GM10248 (cell line): ENCODE data around the gene DTNB.
A peak's percentile ranks its signal among the peaks of the same experiment; 100 is the strongest.
"Not testable (repeated sequence)": the region's sequence is repeated elsewhere in the genome, so short reads cannot be mapped to it uniquely, and the experiment has no call there.

ENCODE experiments used
- CTCF ChIA-PET: fragments of 300-600 bp; sonication (Branson Sonifier 250); formaldehyde crosslinking; extraction: SDS; loops from one replicate; lab custom pipeline; 2021; ENCODE audit warnings: antibody characterized with exemption; lab: Yijun Ruan, JAX
- POLR2A ChIA-PET: fragments of 350-650 bp; sonication (Branson Sonifier 250); formaldehyde crosslinking; extraction: SDS; loops from one replicate; lab custom pipeline; 2020; ENCODE audit warnings: antibody characterized with exemption; lab: Yijun Ruan, JAX
- DNase-seq: peaks from one replicate; pipeline ENCODE4 v3.0.0; 2012; ENCODE audit errors: extremely low spot score
- TF ChIP-seq, protein P1 (sequence below): IDR thresholded peaks from 2 replicates; pipeline ENCODE4 v1.5.1; 2012; ENCODE audit warnings: mild to moderate bottlenecking, low read depth; ENCODE audit errors: extremely low read depth, missing control alignments, control extremely low read depth

DTNB gene

DNA sequence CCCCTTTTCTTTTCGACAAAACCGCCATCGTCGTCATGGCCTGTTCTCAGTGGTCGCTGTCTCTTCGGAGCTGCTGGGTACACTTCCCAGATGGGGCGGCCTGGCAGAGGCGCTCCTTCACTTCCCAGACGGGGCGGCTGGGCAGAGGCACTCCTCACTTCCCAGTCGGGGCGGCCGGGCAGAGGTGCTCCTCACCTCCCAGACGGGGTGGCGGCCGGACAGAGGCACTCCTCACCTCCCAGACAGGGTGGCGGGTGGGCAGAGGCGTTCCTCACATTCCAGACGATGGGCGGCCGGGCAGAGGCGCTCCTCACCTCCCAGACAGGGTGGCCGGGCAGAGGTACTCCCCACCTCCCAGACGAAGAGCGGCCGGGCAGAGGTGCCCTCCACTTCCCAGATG lies 138.9 kb downstream of the DTNB start:
- CTCF ChIA-PET = interaction anchor here (1.9 kb wide), 1 partner anchor 11 kb away, joined by 4 read pairs; no protein-coding TSS in a partner anchor
- TF ChIP-seq, protein P1, sequence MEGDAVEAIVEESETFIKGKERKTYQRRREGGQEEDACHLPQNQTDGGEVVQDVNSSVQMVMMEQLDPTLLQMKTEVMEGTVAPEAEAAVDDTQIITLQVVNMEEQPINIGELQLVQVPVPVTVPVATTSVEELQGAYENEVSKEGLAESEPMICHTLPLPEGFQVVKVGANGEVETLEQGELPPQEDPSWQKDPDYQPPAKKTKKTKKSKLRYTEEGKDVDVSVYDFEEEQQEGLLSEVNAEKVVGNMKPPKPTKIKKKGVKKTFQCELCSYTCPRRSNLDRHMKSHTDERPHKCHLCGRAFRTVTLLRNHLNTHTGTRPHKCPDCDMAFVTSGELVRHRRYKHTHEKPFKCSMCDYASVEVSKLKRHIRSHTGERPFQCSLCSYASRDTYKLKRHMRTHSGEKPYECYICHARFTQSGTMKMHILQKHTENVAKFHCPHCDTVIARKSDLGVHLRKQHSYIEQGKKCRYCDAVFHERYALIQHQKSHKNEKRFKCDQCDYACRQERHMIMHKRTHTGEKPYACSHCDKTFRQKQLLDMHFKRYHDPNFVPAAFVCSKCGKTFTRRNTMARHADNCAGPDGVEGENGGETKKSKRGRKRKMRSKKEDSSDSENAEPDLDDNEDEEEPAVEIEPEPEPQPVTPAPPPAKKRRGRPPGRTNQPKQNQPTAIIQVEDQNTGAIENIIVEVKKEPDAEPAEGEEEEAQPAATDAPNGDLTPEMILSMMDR = no peak
- POLR2A ChIA-PET = no interaction called here
- DNase-seq = no peak

DNA sequence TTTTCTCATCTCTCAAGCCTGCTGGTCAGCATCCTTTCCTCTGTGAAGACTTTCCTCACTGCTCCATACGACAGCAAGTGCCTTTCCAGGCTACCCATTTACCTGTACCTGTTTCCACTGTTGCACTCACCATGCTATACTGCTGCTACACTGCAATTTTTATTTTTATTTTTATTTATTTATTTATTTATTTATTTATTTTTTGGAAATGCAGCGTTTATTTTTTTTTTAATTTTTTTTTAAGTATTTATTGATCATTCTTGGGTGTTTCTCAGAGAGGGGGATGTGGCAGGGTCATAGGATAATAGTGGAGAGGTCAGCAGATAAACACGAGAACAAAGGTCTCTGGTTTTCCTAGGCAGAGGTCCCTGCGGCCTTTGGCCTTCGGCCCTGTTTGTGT lies 139.6 kb downstream of the DTNB start:
- DNase-seq, POLR2A ChIA-PET: not testable (repeated sequence)
- CTCF ChIA-PET = interaction anchor here (1.9 kb wide), 1 partner anchor 11 kb away, joined by 4 read pairs; no protein-coding TSS in a partner anchor

DNA sequence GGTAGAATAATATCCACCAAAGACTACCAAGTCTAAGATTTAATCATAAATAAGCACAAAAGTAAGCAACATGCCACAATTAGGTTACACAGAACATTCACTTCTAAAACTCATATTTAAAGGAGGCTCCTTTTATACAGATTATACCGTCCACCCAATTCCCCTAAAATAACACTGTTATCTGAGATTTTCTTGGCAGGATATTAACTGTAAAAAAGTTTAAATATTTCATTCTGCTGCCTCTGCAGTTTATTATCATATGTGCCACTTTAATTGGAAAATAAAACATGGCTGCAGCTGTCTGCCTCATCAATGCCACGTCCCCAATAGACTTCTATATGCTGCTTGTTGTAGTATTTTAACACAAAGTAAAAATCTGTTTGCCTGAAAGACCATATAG lies 140.9 kb downstream of the DTNB start:
- ChIA-PET POLR2A (no interaction called here), CTCF (interaction anchor here (1.9 kb wide), 1 partner anchor 9 kb away, joined by 4 read pairs; no protein-coding TSS in a partner anchor)
- TF ChIP-seq, protein P1 = no peak
- DNase-seq = no peak

DNA sequence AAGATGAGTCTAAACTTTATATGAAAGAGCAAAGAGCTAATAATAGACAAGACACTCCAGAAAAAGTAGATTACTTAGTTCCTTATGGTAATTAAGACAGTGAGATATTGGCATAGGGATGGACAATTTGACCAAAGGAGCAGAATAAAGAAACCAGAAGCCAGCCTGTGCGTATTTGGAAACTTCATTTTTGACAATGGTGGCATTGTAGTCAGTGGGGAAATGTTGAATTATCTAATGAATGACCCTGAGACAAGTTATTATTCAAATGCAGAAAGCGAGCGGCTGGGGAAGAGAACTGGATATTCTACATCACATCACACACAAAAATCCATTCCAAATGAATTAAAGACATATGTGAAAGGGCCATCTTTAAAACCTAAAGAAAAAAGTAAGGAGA lies 144.3 kb downstream of the DTNB start:
- TF ChIP-seq, protein P1 = no peak
- ChIA-PET CTCF (no interaction called here), POLR2A (no interaction called here)
- no peak for DNase-seq

DNA sequence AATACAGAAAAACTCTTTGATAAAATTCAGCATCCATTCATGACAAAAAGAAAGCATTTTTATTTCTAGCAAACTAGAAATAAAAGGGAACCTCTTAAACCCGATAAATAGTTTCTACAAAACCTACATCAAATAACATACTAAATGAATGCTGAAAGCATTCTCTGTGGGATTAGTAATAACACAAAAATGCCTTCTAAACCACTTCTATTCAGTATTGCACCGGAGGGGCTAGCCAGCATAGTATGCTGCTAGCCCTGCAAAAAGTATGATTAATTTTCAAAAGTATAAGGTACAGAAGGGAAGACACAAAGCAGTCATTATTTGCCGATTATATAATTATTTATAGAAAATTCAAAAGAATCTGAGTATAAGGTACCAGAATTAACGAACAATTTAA lies 145.2 kb downstream of the DTNB start:
- CTCF ChIA-PET = no interaction called here
- no peak for DNase-seq
- POLR2A ChIA-PET = no interaction called here
- TF ChIP-seq, protein P1 = no peak

DNA sequence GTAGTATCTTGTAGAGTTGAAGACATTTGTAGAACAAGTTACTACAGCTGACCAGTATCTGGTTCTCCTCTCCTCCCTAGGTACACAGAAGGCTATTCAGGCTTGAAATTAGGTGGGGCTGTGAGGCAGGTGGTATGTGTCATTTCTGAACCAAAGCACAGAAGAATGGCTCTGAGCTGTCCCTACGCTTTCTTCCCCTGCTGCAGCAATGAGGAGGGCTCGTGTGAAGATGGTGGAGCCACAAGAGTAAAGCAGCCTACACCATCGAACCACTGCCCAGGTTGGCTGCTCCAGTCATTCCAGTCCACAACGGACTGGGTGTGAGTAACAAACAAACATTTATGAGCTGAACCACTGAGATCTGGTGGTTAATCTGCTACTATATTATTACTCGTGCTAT lies 148.9 kb downstream of the DTNB start:
- DNase-seq = peak; percentile 47
- POLR2A ChIA-PET = no interaction called here
- CTCF ChIA-PET = interaction anchor here (0.7 to 2.0 kb wide), 6 partner anchors 11 to 192 kb away, joined by 3 to 8 read pairs (median 5); no protein-coding TSS in a partner anchor
- TF ChIP-seq, protein P1 = no peak

DNA sequence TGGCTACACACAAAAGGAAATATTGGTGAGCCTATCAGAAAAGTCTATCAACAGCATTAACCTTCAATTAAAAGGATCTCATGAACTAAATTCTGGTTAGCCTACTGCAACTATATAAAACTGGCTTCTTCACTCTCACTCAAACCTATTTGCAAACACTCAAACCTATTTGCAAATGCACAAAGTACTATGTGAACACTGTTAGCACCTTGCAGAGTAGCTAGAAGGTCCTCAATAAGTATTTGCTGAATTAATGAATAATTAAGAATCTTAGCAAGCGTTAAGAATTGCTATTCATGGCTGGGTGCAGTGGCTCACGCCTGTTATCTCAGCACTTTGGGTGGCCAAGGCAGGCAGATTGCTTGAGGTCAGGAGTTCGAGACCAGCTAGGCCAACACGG lies 150.3 kb downstream of the DTNB start:
- POLR2A ChIA-PET = no interaction called here
- CTCF ChIA-PET = interaction anchor here (0.8 to 2.0 kb wide), 6 partner anchors 10 to 360 kb away, joined by 3 to 8 read pairs (median 4); no protein-coding TSS in a partner anchor
- TF ChIP-seq, protein P1 = no peak
- DNase-seq = no peak
